ENCODE measurements around the gene RBM10.

RBM10 gene

GRCh38 chrX:47228550-47229270, 83.7 kb downstream of the RBM10 start:
- H3K4me3 ChIP-seq (ENCODE audit: control insufficient read depth, low read depth, low read length): no peak overlapping the region
- TF ChIP-seq, protein P1, sequence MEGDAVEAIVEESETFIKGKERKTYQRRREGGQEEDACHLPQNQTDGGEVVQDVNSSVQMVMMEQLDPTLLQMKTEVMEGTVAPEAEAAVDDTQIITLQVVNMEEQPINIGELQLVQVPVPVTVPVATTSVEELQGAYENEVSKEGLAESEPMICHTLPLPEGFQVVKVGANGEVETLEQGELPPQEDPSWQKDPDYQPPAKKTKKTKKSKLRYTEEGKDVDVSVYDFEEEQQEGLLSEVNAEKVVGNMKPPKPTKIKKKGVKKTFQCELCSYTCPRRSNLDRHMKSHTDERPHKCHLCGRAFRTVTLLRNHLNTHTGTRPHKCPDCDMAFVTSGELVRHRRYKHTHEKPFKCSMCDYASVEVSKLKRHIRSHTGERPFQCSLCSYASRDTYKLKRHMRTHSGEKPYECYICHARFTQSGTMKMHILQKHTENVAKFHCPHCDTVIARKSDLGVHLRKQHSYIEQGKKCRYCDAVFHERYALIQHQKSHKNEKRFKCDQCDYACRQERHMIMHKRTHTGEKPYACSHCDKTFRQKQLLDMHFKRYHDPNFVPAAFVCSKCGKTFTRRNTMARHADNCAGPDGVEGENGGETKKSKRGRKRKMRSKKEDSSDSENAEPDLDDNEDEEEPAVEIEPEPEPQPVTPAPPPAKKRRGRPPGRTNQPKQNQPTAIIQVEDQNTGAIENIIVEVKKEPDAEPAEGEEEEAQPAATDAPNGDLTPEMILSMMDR (conservative IDR thresholded peaks at IDR 0.05; ENCODE audit: control insufficient read depth, insufficient read depth, low read depth, low read length): no peak
- DNase-seq (ENCODE audit: low read depth): no peak

DNA sequence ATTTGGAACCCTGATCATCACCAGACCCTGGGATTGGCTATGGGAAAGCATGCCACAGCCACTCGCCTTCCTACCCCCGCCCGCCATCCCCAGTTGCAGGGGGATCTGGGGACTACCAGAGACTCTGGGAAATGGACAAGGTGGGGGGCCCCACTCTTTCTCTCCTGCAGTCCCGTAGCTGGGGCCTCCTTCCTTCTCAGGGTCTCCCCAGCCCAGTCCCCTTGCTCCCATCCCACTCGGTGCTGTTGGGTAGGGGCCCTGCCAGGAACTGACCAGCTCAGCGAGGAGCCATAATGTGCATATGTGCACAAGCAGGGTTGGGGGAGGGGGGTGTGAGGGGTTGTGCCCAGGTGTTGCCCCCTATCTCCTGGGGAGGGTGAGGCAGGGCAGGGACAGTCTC, 84.4 kb downstream of the RBM10 start:
- TF ChIP-seq, protein P1 (conservative IDR thresholded peaks at IDR 0.05; ENCODE audit: control insufficient read depth, insufficient read depth, low read depth, low read length): no peak

DNA sequence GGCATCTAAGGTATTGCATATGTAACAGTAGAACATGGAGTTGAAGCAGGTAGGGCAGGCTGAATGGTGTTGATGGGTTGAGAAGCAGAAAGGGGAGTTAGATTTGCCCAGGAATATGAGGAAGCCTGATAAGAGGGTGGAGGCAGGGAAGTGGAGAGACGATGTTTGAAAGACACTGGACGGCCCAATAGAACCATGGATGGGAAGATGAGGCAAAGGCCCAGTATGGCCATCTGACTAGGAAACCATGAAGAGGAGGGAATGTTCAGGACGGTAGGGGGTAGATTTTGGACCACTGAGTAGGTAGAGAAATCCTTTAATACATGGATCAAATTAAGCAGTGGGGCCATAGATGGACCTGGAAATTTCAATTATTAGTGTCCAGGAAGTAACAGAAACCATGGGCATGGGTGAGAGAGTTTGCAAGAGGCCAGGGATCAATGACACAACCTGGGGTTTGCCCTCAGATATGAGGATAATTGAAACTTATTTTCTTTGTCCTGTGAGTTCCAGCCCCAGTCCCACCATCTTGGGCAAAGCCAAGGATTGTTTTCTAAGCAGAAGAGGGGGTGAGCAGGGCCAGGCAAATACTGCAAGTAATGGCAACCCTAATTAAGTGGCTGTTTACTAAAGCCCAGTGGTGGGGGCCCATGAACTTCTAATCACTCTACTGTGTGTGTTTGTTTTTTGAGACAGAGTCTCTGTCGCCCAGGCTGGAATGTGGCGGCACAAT, 85.3 kb downstream of the RBM10 start:
- no peak overlapping the region for H3K4me3 ChIP-seq (ENCODE audit: control insufficient read depth, low read depth, low read length)
- TF ChIP-seq, protein P1 (conservative IDR thresholded peaks at IDR 0.05; ENCODE audit: control insufficient read depth, insufficient read depth, low read depth, low read length): no peak
- no peak for DNase-seq (ENCODE audit: low read depth)

More for the DNA sequence above, 84.4 kb downstream of the RBM10 start:
- H3K4me3 ChIP-seq (ENCODE audit: control insufficient read depth, low read depth, low read length): no peak overlapping the region
- no peak for DNase-seq (ENCODE audit: low read depth)

DNA sequence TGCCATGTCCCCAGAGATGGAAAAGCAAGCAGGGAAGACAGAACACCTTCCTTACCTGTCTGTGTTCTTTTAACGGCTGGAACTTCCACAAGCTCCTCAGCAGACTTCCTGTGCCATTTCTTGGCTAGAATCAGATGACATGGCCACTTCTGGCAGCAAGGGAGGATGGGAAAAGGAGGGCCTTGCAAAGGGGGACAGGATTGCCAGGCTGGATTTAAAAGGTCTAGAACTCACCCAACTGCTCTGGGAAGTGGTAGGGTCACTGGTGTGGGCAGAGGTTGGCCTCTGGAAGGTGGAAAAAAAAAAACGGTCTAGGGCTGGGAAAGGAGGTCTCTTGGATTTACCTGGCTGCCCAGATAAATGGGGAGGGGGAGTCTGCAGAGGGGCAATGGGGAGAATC, 86.1 kb downstream of the RBM10 start:
- TF ChIP-seq, protein P1 (conservative IDR thresholded peaks at IDR 0.05; ENCODE audit: control insufficient read depth, insufficient read depth, low read depth, low read length): no peak
- DNase-seq (ENCODE audit: low read depth): no peak
- no peak overlapping the region for H3K4me3 ChIP-seq (ENCODE audit: control insufficient read depth, low read depth, low read length)

- DNase-seq (ENCODE audit: low read depth): no peak
- H3K4me3 ChIP-seq (ENCODE audit: control insufficient read depth, low read depth, low read length): peak overlapping the region; percentile 59
- TF ChIP-seq, protein P1 (conservative IDR thresholded peaks at IDR 0.05; ENCODE audit: control insufficient read depth, insufficient read depth, low read depth, low read length): no peak
Measured at GRCh38 chrX:47232197-47232802, 87.3 kb downstream of the RBM10 start.

DNA sequence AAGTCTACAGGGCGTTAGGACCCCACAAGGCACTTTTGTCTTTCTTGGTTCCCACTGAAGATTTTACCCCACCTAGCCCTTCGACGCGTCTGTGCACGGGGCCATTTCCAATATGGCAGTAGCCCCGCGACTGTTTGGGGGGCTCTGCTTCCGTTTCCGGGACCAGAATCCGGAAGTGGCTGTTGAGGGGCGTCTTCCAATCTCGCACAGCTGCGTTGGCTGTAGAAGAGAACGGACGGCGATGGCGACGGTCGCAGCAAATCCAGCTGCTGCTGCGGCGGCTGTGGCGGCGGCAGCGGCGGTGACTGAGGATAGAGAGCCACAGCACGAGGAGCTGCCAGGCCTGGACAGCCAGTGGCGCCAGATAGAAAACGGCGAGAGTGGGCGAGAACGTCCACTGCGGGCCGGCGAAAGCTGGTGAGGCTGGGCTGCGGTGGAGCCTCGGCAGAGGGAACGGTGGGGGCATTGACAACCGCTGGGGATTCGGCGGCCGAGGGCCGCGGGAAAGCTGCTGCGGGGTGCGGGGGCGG, 87.8 kb downstream of the RBM10 start, which contains the start of gene USP11:
Gene USP11, plus strand, starts transcription at position 207 of the 530 bp plus-strand sequence. Its CDS starts 35 bp downstream, at position 242.
- peak; percentile 34 for DNase-seq (ENCODE audit: low read depth)
- TF ChIP-seq, protein P1 (conservative IDR thresholded peaks at IDR 0.05; ENCODE audit: control insufficient read depth, insufficient read depth, low read depth, low read length): no peak
- H3K4me3 ChIP-seq (ENCODE audit: control insufficient read depth, low read depth, low read length): peak within 1 kb of the TSS; percentile 59
